NCI-H526 treated with DMSO at 0.1 percent for 48 hours (cell line): ENCODE measurements around the gene KIF7.
"Not testable (repeated sequence)": the region's sequence is repeated elsewhere in the genome, so short reads cannot be mapped to it uniquely, and the experiment has no call there.

ENCODE experiments used
- DNase-seq: peaks from one replicate; lab custom pipeline; 2025; lab: John Stamatoyannopoulos, UW

KIF7 gene

GRCh38 chr15:89623165-89623564 is 32.1 kb downstream of the KIF7 start:
- no peak for DNase-seq

- DNase-seq = no peak
Observed at GRCh38 chr15:89621547-89621946, 33.7 kb downstream of the KIF7 start.

DNA sequence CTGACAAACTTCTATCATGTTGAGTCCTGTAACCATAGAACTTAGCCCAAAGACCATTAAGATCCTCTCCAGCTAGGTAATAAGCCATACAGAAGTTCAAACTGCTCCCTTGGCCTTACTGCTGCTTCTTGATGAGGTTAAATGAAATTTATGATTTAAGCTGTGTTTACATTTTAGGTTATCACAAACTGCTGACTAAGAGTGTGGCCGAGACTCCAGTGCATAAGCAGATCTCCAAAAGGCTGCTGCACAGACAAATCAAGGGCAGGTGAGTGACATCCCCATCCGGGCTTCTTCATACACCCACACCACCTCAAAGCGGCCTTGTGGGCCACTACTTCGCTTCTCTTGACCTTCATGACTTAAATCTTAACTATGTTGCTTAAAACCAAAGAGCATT is 39.0 kb downstream of the KIF7 start:
- DNase-seq = no peak

- no peak for DNase-seq
Observed at GRCh38 chr15:89615135-89615534, 40.1 kb downstream of the KIF7 start.

GRCh38 chr15:89614164-89614563 is 41.1 kb downstream of the KIF7 start:
- DNase-seq = no peak

- no peak for DNase-seq
Observed at GRCh38 chr15:89613031-89613430, 42.2 kb downstream of the KIF7 start.

- DNase-seq = no peak
Observed at GRCh38 chr15:89611317-89611716, 44.0 kb downstream of the KIF7 start.

DNA sequence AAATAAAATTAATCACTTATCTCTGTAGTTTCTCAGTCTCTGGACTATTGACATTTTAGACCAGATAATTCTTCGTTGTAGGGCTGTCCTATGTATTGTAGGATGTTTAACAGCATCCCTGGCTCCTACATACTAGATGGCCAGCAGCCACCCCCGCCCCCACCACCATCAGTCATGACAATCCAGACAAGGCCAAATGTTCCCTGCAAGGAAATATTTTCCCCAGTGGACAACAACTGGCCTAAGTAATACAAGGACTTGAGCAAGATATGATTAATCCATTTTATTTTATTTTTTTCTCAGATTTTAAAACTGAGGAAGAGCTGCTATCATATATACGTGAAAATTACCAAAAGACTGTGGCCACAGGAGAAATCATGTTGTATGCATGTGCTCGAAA is 56.2 kb downstream of the KIF7 start:
- no peak for DNase-seq

- DNase-seq = no peak
Observed at GRCh38 chr15:89593018-89593417, 62.2 kb downstream of the KIF7 start.

- DNase-seq = no peak
Observed at GRCh38 chr15:89591834-89592233, 63.4 kb downstream of the KIF7 start.

- DNase-seq = no peak
Observed at GRCh38 chr15:89587955-89588354, 67.3 kb downstream of the KIF7 start.

DNA sequence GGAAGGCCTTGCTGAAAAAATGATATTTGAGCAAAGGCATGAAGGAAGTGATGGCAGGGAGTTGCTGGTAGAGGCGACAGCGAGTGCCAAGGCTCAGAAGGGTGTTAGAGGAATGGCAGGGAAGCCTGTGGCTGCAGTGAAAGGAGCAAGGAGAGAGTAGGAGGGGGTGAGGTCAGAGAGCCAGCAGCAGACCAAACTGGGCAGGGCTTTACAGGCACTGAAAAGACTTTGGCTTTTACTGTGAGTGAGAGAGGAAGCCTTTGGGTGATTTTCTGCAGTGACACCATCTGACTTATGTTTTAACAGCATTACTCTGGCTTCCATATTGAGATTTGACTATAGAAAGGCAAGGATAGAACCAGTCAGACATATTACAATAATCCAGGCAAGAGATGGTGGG is 68.6 kb downstream of the KIF7 start:
- no peak for DNase-seq

DNA sequence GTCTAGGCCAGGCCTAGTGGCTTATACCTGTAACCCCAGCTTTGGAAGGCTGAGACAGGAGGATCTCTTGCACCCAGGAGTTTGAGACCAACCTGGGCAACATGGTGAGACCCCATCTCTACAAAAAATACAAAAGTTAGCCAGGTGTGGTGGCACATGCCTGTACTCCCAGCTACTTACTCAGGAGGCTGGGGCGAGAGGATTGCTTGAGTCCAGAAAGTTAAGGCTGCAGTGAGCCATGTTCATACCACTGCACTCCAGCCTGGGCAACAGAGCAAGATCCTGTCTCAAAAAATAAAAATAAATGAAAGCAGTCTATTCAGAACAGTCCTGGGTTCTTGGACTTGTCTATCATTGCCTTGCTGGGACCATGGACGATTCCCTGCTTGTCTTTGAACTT is 74.5 kb downstream of the KIF7 start:
- not testable (repeated sequence) for DNase-seq

DNA sequence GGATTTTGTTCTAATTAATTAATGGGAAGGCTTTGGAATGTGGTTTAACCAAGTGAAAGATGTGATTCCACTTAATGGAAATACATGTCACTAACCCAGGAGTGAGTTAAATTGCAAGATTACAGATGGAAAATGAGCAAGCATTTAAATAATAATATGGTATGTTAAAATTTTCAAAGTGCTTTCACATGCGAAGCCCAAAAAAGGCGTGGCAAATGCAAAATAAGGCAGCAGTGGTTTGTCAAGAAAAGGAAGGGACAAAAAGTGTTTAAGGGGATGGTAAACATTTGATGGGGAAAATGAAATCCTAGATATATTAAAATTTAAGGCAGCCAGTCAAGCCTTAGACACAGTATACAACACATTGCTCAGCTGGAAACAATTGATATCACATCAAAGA is 77.1 kb downstream of the KIF7 start:
- DNase-seq = no peak
